ENCODE measurements around the gene SLC6A6.

GRCh38 chr3:14482271-14482721 is 79.9 kb downstream of the SLC6A6 start:
- TF ChIP-seq CTCF (IDR thresholded peaks at IDR 0.05) (no peak), POLR2A (IDR thresholded peaks at IDR 0.05) (no peak)

Data from esophagus squamous epithelium (tissue), 4 donors.